K562 (cell line): ENCODE measurements around the gene TP53I13. TPM values are rescaled to one million over a fixed set of nuclear protein-coding genes. Genes with fewer than 3 reads are reported as not detected.

ENCODE experiments used
- HDAC2 ChIP-seq: fragments of 450-650 bp; IDR thresholded peaks from 2 replicates; pipeline ENCODE4 v1.6.1; 2016; ENCODE audit warnings: mild to moderate bottlenecking
- STAG1 ChIP-seq: sonication (generic); formaldehyde crosslinking; IDR thresholded peaks from 2 replicates; pipeline ENCODE4 v1.5.0; 2020; ENCODE audit warnings: missing genetic modification reagents, borderline replicate concordance
- YBX1 ChIP-seq: fragments of 450-650 bp; IDR thresholded peaks from 2 replicates; pipeline ENCODE4 v1.7.1; 2016; ENCODE audit warnings: mild to moderate bottlenecking
- ZBTB17 ChIP-seq: fragments of 450-650 bp; formaldehyde crosslinking; IDR thresholded peaks from 2 replicates; pipeline ENCODE4 v1.4.0; 2020; ENCODE audit warnings: mild to moderate bottlenecking
- ZNF436 ChIP-seq: fragments of 250-450, 450-650 bp; sonication (Bioruptor Pico); formaldehyde crosslinking; IDR thresholded peaks from 2 replicates; pipeline ENCODE4 v1.7.0; 2020; ENCODE audit warnings: mild to moderate bottlenecking
- polyA plus RNA-seq, 8 experiments: library from polyadenylated mRNA; depleted of rRNA in 4 of 8; stranded (reverse) in 5 of 8; unstranded in 3 of 8; fragments of >200 nt; fragmentation: Nextera tagmentation in 2 of 8; fragmentation: Illumina TruSeq in 1 of 8; extraction: Ambion mirVana in 2 of 8; extraction: Trizol in 1 of 8; gene quantifications; 2 replicates each; pipeline versions ENCODE4 v1.2.1 to v1.2.3, GENCODE V29; 2011 to 2014; ENCODE audit warnings: inconsistent platforms in 1 of 8, missing spikeins in 1 of 8
- total RNA-seq, 7 experiments: library from RNA; depleted of rRNA in 6 of 7; stranded (reverse); fragments of >200 nt in 6 of 7; fragmentation: Illumina TruSeq in 2 of 7; extraction: Trizol in 2 of 7; gene quantifications; 2 replicates each; pipeline versions ENCODE4 v1.2.1 to v1.2.3, GENCODE V29; 2011 to 2021; ENCODE audit warnings: low replicate concordance in 1 of 7
- TF ChIP-seq, protein P1 (sequence below), 2 experiments: fragments of 250-450 bp in 1 of 2; fragments of 450-650 bp in 1 of 2; sonication (Bioruptor Pico) in 1 of 2; IDR thresholded peaks; 2 replicates each; pipeline versions ENCODE4 v1.6.1 to v1.8.0; 2016 to 2021; ENCODE audit warnings: mild to moderate bottlenecking in 2 of 2, moderate library complexity in 2 of 2, missing compliant biosample characterization in 1 of 2, missing genetic modification characterization in 1 of 2
- TF ChIP-seq, protein P2 (sequence below), 2 experiments: IDR thresholded peaks in 1 of 2; conservative IDR thresholded peaks in 1 of 2; 2 replicates each; pipeline ENCODE4 v1.6.1; 2016; ENCODE audit warnings: low read depth in 2 of 2, mild to moderate bottlenecking in 1 of 2, missing compliant biosample characterization in 1 of 2, missing genetic modification characterization in 1 of 2, moderate library complexity in 1 of 2
- TF ChIP-seq, protein P3 (sequence below), 2 experiments: fragments of 200-800 bp in 1 of 2; sonication (Bioruptor generic) in 1 of 2; sonication (generic) in 1 of 2; formaldehyde crosslinking in 1 of 2; IDR thresholded peaks in 1 of 2; conservative IDR thresholded peaks in 1 of 2; 2 replicates each; pipeline versions ENCODE4 v1.5.0 to v1.6.1; 2016 to 2020; ENCODE audit warnings: missing compliant biosample characterization in 1 of 2, missing genetic modification characterization in 1 of 2, missing genetic modification reagents in 1 of 2
- TF ChIP-seq, protein P4 (sequence below): sonication (generic); formaldehyde crosslinking; IDR thresholded peaks from 2 replicates; pipeline ENCODE4 v1.4.0; 2020; ENCODE audit warnings: mild to moderate bottlenecking, missing genetic modification reagents
- TF ChIP-seq, protein P5 (sequence below): IDR thresholded peaks from 2 replicates; pipeline ENCODE4 v1.6.1; 2011; ENCODE audit warnings: borderline replicate concordance, low read depth, mild to moderate bottlenecking, moderate library complexity, low read length; ENCODE audit not compliant: insufficient read depth, poor library complexity, severe bottlenecking
- TF ChIP-seq, protein P6 (sequence below), 2 experiments: fragments of 450-650 bp in 1 of 2; sonication (generic) in 1 of 2; formaldehyde crosslinking in 1 of 2; IDR thresholded peaks in 1 of 2; conservative IDR thresholded peaks in 1 of 2; 2 replicates each; pipeline versions ENCODE4 v1.6.1 to v1.8.1; 2016 to 2023; ENCODE audit warnings: mild to moderate bottlenecking in 2 of 2, moderate library complexity in 2 of 2, inconsistent platforms in 1 of 2, missing genetic modification reagents in 1 of 2

TP53I13 gene
- total and polyA plus RNA-seq, 9 of the 15 experiments (the other 6 are each of a cell fraction or from before 2014, with no cell fraction given), result 0.08 to 28.3 (median 9.1) TPM

DNA sequence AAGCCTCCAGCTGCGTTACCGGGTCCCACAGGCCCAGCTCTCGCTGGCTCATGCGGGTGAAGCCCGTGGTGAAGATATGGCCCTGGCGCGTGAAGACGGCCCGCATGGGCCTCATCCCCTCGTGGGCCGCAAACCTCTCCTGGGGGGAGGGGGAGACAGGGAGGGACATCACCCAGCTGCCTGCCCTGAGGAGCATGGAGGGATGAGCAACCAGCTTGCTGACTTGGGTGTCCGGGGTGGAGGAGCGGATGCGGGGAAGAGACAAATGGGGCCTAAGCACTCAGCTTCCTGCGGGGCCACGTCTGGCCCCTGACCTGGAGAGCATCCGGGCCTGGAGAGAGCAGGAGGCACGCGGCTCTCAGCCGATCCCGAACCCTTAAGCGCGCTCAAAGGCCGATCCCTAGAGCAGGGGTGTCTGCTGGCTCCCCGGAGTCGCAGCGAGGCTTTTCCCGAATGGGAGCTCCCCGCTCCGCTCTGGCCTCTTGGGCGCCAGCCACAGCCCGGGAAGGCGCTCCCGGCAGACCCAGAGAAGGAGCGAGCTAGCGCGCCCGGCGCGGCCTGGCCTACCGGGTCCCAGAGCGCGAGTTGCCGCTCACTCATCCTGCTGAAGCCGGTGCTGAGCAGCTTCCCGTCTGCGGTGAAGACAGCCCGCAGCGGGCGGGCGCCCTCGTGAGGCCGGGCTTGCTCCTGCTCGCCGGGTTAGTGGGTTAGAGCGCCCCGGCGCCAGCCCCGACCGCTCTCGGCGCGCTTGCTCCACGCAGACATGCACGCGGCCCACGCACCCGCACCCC lies 49.2 kb downstream of the TP53I13 start (continued):
- TF ChIP-seq, protein P1, sequence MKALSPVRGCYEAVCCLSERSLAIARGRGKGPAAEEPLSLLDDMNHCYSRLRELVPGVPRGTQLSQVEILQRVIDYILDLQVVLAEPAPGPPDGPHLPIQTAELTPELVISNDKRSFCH (CRISPR knock-in tag; IDR thresholded peaks at IDR 0.05), result no peak
- TF ChIP-seq, protein P1 (tag; IDR thresholded peaks at IDR 0.05), result no peak
- no peak for TF ChIP-seq ZNF436 (CRISPR knock-in tag)
- TF ChIP-seq, protein P2, sequence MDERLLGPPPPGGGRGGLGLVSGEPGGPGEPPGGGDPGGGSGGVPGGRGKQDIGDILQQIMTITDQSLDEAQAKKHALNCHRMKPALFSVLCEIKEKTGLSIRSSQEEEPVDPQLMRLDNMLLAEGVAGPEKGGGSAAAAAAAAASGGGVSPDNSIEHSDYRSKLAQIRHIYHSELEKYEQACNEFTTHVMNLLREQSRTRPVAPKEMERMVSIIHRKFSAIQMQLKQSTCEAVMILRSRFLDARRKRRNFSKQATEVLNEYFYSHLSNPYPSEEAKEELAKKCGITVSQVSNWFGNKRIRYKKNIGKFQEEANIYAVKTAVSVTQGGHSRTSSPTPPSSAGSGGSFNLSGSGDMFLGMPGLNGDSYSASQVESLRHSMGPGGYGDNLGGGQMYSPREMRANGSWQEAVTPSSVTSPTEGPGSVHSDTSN (CRISPR knock-in tag; IDR thresholded peaks at IDR 0.05; ENCODE audit: low read depth), result no peak
- TF ChIP-seq, protein P2 (tag; conservative IDR thresholded peaks at IDR 0.05; ENCODE audit: low read depth), result no peak
- TF ChIP-seq, protein P3, sequence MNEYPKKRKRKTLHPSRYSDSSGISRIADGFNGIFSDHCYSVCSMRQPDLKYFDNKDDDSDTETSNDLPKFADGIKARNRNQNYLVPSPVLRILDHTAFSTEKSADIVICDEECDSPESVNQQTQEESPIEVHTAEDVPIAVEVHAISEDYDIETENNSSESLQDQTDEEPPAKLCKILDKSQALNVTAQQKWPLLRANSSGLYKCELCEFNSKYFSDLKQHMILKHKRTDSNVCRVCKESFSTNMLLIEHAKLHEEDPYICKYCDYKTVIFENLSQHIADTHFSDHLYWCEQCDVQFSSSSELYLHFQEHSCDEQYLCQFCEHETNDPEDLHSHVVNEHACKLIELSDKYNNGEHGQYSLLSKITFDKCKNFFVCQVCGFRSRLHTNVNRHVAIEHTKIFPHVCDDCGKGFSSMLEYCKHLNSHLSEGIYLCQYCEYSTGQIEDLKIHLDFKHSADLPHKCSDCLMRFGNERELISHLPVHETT (CRISPR knock-in tag; conservative IDR thresholded peaks at IDR 0.05 in 1 of 2, IDR thresholded peaks at IDR 0.05 in 1 of 2), result no peak
- TF ChIP-seq STAG1, result peak; percentile 44; the same call in 1 of the 2 replicates
- TF ChIP-seq, protein P4, sequence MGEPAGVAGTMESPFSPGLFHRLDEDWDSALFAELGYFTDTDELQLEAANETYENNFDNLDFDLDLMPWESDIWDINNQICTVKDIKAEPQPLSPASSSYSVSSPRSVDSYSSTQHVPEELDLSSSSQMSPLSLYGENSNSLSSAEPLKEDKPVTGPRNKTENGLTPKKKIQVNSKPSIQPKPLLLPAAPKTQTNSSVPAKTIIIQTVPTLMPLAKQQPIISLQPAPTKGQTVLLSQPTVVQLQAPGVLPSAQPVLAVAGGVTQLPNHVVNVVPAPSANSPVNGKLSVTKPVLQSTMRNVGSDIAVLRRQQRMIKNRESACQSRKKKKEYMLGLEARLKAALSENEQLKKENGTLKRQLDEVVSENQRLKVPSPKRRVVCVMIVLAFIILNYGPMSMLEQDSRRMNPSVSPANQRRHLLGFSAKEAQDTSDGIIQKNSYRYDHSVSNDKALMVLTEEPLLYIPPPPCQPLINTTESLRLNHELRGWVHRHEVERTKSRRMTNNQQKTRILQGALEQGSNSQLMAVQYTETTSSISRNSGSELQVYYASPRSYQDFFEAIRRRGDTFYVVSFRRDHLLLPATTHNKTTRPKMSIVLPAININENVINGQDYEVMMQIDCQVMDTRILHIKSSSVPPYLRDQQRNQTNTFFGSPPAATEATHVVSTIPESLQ (CRISPR knock-in tag), result peak; percentile 52; the same call in 1 of the 2 replicates
- TF ChIP-seq YBX1, result no peak
- TF ChIP-seq, protein P5, sequence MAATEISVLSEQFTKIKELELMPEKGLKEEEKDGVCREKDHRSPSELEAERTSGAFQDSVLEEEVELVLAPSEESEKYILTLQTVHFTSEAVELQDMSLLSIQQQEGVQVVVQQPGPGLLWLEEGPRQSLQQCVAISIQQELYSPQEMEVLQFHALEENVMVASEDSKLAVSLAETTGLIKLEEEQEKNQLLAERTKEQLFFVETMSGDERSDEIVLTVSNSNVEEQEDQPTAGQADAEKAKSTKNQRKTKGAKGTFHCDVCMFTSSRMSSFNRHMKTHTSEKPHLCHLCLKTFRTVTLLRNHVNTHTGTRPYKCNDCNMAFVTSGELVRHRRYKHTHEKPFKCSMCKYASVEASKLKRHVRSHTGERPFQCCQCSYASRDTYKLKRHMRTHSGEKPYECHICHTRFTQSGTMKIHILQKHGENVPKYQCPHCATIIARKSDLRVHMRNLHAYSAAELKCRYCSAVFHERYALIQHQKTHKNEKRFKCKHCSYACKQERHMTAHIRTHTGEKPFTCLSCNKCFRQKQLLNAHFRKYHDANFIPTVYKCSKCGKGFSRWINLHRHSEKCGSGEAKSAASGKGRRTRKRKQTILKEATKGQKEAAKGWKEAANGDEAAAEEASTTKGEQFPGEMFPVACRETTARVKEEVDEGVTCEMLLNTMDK, result peak; percentile 62
- TF ChIP-seq, protein P6, sequence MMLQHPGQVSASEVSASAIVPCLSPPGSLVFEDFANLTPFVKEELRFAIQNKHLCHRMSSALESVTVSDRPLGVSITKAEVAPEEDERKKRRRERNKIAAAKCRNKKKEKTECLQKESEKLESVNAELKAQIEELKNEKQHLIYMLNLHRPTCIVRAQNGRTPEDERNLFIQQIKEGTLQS (IDR thresholded peaks at IDR 0.05), result no peak
- TF ChIP-seq, protein P6 (CRISPR knock-in tag; conservative IDR thresholded peaks at IDR 0.05), result no peak
- TF ChIP-seq ZBTB17 (CRISPR knock-in tag), result no peak
- no peak for TF ChIP-seq HDAC2
